K562 (cell line): ENCODE data around the gene AFF1. TPM values are rescaled to one million over a fixed set of nuclear protein-coding genes. Genes with fewer than 3 reads are reported as not detected.

Experiments
- ATAC-seq: fragments of 200-7000 bp; cut with Tn5 transposase; 3 replicates; pipeline ENCODE4 v1.9.1; 2020; ENCODE audit warnings: moderate library complexity
- BruUV-seq: library from RNA; stranded (reverse); fragments of 400-500 nt; replicated peaks from 2 replicates; lab custom pipeline; 2021; lab: Mats Ljungman, UMichigan
- CTCF ChIA-PET: fragments of 300-600 bp; formaldehyde crosslinking; extraction: SDS; loops from one replicate; lab custom pipeline; 2021; ENCODE audit warnings: low intra/inter-chr PET ratio; lab: Yijun Ruan, JAX
- POLR2A ChIA-PET: fragments of 300-600, 350-650 bp; sonication (Branson Sonifier 250); formaldehyde crosslinking; extraction: SDS; loops from one replicate; lab custom pipeline; 2021; ENCODE audit warnings: antibody characterized with exemption, inconsistent platforms; lab: Yijun Ruan, JAX
- DNase-seq, 4 experiments: peaks; one replicate each; pipeline versions ENCODE4 v3.0.0 to v3.0.0-alpha.2; 2011 to 2018; ENCODE audit warnings: low spot score in 3 of 4, mixed read lengths in 3 of 4; ENCODE audit errors: extremely low read depth in 1 of 4
- FAIRE-seq: peaks from 2 replicates; lab custom pipeline; 2011; peaks lifted over from hg19 to GRCh38; lab: Jason Lieb, UNC
- H2AFZ ChIP-seq: 2 replicates; pipeline ENCODE4 v1.6.0; 2011; ENCODE audit warnings: low read depth, low read length, control low read depth, inconsistent platforms
- H3K27ac ChIP-seq: fragments of 200-600 bp; 3 replicates; pipeline ENCODE4 v1.8.0; 2011; ENCODE audit warnings: low read depth, mild to moderate bottlenecking, control low read depth, inconsistent platforms, low read length, moderate library complexity, mixed read lengths; ENCODE audit errors: extremely low read depth
- H3K27me3 ChIP-seq, 2 experiments: fragments of 300-600 bp in 1 of 2; 2 replicates in 1 of 2; 3 replicates in 1 of 2; pipeline versions ENCODE4 v1.6.0 to v1.8.0; 2011; ENCODE audit warnings: inconsistent platforms in 2 of 2, low read length in 2 of 2, mild to moderate bottlenecking in 1 of 2, mixed read lengths in 1 of 2, moderate library complexity in 1 of 2; ENCODE audit not compliant: control insufficient read depth in 2 of 2, insufficient read depth in 2 of 2
- H3K36me3 ChIP-seq: fragments of 300-600 bp; 3 replicates; pipeline ENCODE4 v1.8.0; 2011; ENCODE audit warnings: mild to moderate bottlenecking, low read length, inconsistent platforms; ENCODE audit not compliant: control insufficient read depth, insufficient read depth
- H3K4me1 ChIP-seq, 2 experiments: fragments of 200-600 bp in 1 of 2; replicated peaks in 1 of 2; 2 replicates in 1 of 2; 3 replicates in 1 of 2; pipeline versions ENCODE4 v1.5.1 to v1.8.0; 2011; ENCODE audit warnings: inconsistent platforms in 2 of 2, low read length in 2 of 2, mild to moderate bottlenecking in 1 of 2, mixed read lengths in 1 of 2, moderate library complexity in 1 of 2; ENCODE audit not compliant: control insufficient read depth in 2 of 2, insufficient read depth in 2 of 2
- H3K4me2 ChIP-seq: 2 replicates; pipeline ENCODE4 v1.6.1; 2011; ENCODE audit warnings: low read length, control low read depth, inconsistent platforms, mixed read lengths; ENCODE audit not compliant: insufficient read depth
- H3K4me3 ChIP-seq: fragments of 200-600 bp; sonication (generic), shearing (Covaris generic); 2 replicates; pipeline ENCODE4 v1.5.1; 2016; ENCODE audit warnings: control low read depth, inconsistent platforms
- H3K79me2 ChIP-seq: fragments of 200-600 bp; 3 replicates; pipeline ENCODE4 v1.8.0; 2011; ENCODE audit warnings: low read length, inconsistent platforms; ENCODE audit not compliant: control insufficient read depth, insufficient read depth
- H3K9ac ChIP-seq, 2 experiments: 2 replicates each; pipeline versions ENCODE4 v1.6.0 to v1.6.1; 2011; ENCODE audit warnings: low read depth in 2 of 2, low read length in 2 of 2, control low read depth in 1 of 2, inconsistent platforms in 1 of 2, mild to moderate bottlenecking in 1 of 2, mixed read lengths in 1 of 2; ENCODE audit not compliant: insufficient read depth in 1 of 2
- H3K9me1 ChIP-seq: one replicate; pipeline ENCODE4 v1.6.0; 2011; ENCODE audit warnings: inconsistent platforms, mild to moderate bottlenecking, low read length, moderate library complexity; ENCODE audit not compliant: control insufficient read depth, insufficient read depth
- H3K9me3 ChIP-seq: replicated peaks from 2 replicates; pipeline ENCODE4 v1.5.1; 2011; ENCODE audit warnings: low read depth, low read length, inconsistent platforms; ENCODE audit not compliant: control insufficient read depth, insufficient read depth
- H4K20me1 ChIP-seq: replicated peaks from 2 replicates; pipeline ENCODE4 v1.6.1; 2011; ENCODE audit warnings: low read length, inconsistent platforms, mixed read lengths; ENCODE audit not compliant: control insufficient read depth, insufficient read depth
- CHCHD3 ChIP-seq: fragments of 250-450 bp; sonication (Bioruptor Pico); IDR thresholded peaks from 2 replicates; pipeline ENCODE4 v2.1.2; 2022; ENCODE audit warnings: mild to moderate bottlenecking
- ERF ChIP-seq: fragments of 450-650 bp; formaldehyde crosslinking; IDR thresholded peaks from 2 replicates; pipeline ENCODE4 v1.4.0; 2020; ENCODE audit warnings: mild to moderate bottlenecking, mixed read lengths
- GTF2F1 ChIP-seq: IDR thresholded peaks from 2 replicates; pipeline ENCODE4 v1.6.1; 2011; ENCODE audit warnings: low read depth, low read length, improper control_type of control experiment
- HNRNPUL1 ChIP-seq: fragments of 200-400 bp; formaldehyde crosslinking; IDR thresholded peaks from 2 replicates; pipeline ENCODE4 v1.6.1; 2017; ENCODE audit warnings: low read length
- KDM1A ChIP-seq, 2 experiments: fragments of 450-650 bp; IDR thresholded peaks; 2 replicates each; pipeline ENCODE4 v1.6.1; 2016; ENCODE audit warnings: mild to moderate bottlenecking in 2 of 2
- PCBP1 ChIP-seq: fragments of 200-400 bp; formaldehyde crosslinking; IDR thresholded peaks from 2 replicates; pipeline ENCODE4 v1.6.1; 2018; ENCODE audit warnings: mild to moderate bottlenecking, low read depth, low read length; ENCODE audit not compliant: poor library complexity, severe bottlenecking
- POLR2B ChIP-seq: fragments of 450-650 bp; IDR thresholded peaks from 2 replicates; pipeline ENCODE4 v1.6.1; 2018; ENCODE audit warnings: low read depth; ENCODE audit not compliant: partially characterized antibody
- TSC22D4 ChIP-seq: fragments of 450-650 bp; IDR thresholded peaks from 2 replicates; pipeline ENCODE4 v1.6.1; 2016; ENCODE audit warnings: missing genetic modification characterization, missing biosample characterization, control low read depth
- ZBTB7A ChIP-seq: IDR thresholded peaks from 2 replicates; pipeline ENCODE4 v1.6.1; 2011; ENCODE audit warnings: low read depth, mild to moderate bottlenecking, low read length, moderate library complexity, borderline replicate concordance; ENCODE audit not compliant: control insufficient read depth
- ZNF134 ChIP-seq: fragments of 250-450 bp; sonication (Bioruptor Pico); conservative IDR thresholded peaks from 2 replicates; pipeline ENCODE4 v1.4.0; 2020
- ZNF282 ChIP-seq: sonication (generic); formaldehyde crosslinking; IDR thresholded peaks from 2 replicates; pipeline ENCODE4 v1.8.1; 2023; ENCODE audit warnings: missing genetic modification reagents
- WGBS: fragments of 100-300 bp; shearing (Covaris generic); methylation state at CpG from one replicate; pipeline ENCODE4 v1.1.6; 2016; ENCODE audit warnings: low coverage, mixed read lengths; ENCODE audit not compliant: insufficient coverage; ENCODE audit errors: missing lambda C conversion rate; 5-methylcytosine and 5-hydroxymethylcytosine counted together
- in situ Hi-C: fragments of 300-500 bp; cut with MboI; formaldehyde crosslinking; loops from 4 replicates; pipeline ENCODE4 v1.15.0; 2018; ENCODE audit warnings: inconsistent platforms, mixed read lengths
- intact Hi-C: fragments of 100-400 bp; cut with micrococcal nuclease; formaldehyde crosslinking; loops from 2 replicates; pipeline ENCODE4 v1.14.2; 2022
- polyA plus RNA-seq, 8 experiments: library from polyadenylated mRNA; depleted of rRNA in 4 of 8; stranded (reverse) in 5 of 8; unstranded in 3 of 8; fragments of >200 nt; fragmentation: Nextera tagmentation in 2 of 8; fragmentation: Illumina TruSeq in 1 of 8; extraction: Ambion mirVana in 2 of 8; extraction: Trizol in 1 of 8; gene quantifications; 2 replicates each; pipeline versions ENCODE4 v1.2.1 to v1.2.3, GENCODE V29; 2011 to 2014; ENCODE audit warnings: inconsistent platforms in 1 of 8, missing spikeins in 1 of 8
- total RNA-seq, 7 experiments: library from RNA; depleted of rRNA in 6 of 7; stranded (reverse); fragments of >200 nt in 6 of 7; fragmentation: Illumina TruSeq in 2 of 7; extraction: Trizol in 2 of 7; gene quantifications; 2 replicates each; pipeline versions ENCODE4 v1.2.1 to v1.2.3, GENCODE V29; 2011 to 2021; ENCODE audit warnings: low replicate concordance in 1 of 7
- TF ChIP-seq, protein P1 (sequence below): sonication (generic); formaldehyde crosslinking; IDR thresholded peaks from 2 replicates; pipeline ENCODE4 v1.8.0; 2022; ENCODE audit warnings: missing genetic modification reagents, mild to moderate bottlenecking, borderline replicate concordance
- TF ChIP-seq, protein P2 (sequence below): sonication (generic); formaldehyde crosslinking; IDR thresholded peaks from 2 replicates; pipeline ENCODE4 v1.5.0; 2020; ENCODE audit warnings: missing genetic modification reagents

AFF1 gene
- total and polyA plus RNA-seq, 9 of the 15 experiments (the other 6 are each of a cell fraction or from before 2014, with no cell fraction given): 4.1 to 47.5 (median 17.2) TPM

DNA sequence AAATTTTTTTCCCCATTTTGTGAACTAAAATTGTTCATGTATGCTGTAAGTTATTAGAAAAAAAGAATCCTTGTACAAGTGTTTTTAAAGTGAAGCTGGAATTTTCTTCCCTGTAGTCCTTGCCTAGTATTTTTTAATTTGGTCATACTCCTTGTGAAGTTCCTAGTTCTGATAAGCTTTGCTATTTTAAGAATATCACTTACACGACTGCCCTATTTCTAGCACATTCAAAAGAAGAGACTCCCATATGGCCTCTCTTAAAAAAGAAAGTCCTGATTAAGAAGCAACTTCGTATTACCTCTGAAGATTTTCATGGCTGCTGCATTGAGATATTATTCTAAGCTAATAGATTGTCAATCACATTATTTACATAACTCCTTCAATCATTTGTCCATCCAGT, 198.4 kb downstream of the AFF1 start:
- intact Hi-C loops (no loop called here), in situ Hi-C loops (no loop called here)
- BruUV-seq: no TSS peak
- ATAC-seq (no peak), DNase-seq (no peak), FAIRE-seq (no peak)
- Histone ChIP-seq H3K27me3 (no peaks in the 10 kb centered on the region), H2AFZ (no peak overlapping the region), H4K20me1 (no peaks in the 10 kb centered on the region; the same call in 1 of the 2 replicates), H3K79me2 (no peaks in the 10 kb centered on the region), H3K4me1 (peaks cover 0 to 3% of the 10 kb centered on the region in 2 experiments; a peak in 1 of 5 replicates), H3K9me1 (no peaks in the 10 kb centered on the region), H3K27ac (no peak overlapping the region), H3K9me3 (no peaks in the 10 kb centered on the region)
- CTCF ChIA-PET: no interaction called here
- 80% methylated on average over 2 of the region's 2 CpGs for WGBS
- POLR2A ChIA-PET: interaction anchor here (1.1 kb wide), 1 partner anchor 8 kb away, joined by 5 read pairs; no protein-coding TSS in a partner anchor
- TF ChIP-seq ZNF134 (CRISPR knock-in tag) (no peak), CHCHD3 (no peak), HNRNPUL1 (no peak), POLR2B (no peak), ERF (CRISPR knock-in tag) (no peak)
- TF ChIP-seq, all 486 proteins: peak for 0
- peaks cover 93% of the 10 kb centered on the region for H3K36me3 ChIP-seq
- no peak overlapping the region for H3K4me2 ChIP-seq
- H3K4me3 ChIP-seq: no peak overlapping the region
- no peak overlapping the region for H3K9ac ChIP-seq

GRCh38 chr4:87134122-87134521, 199.3 kb downstream of the AFF1 start:
- Histone ChIP-seq H3K4me2 (no peak overlapping the region), H3K27me3 (no peaks in the 10 kb centered on the region), H3K9me3 (no peaks in the 10 kb centered on the region), H3K27ac (no peak overlapping the region), H2AFZ (no peak overlapping the region), H3K4me3 (no peak overlapping the region), H3K9ac (no peak overlapping the region), H3K9me1 (no peaks in the 10 kb centered on the region), H3K4me1 (peaks cover 0 to 3% of the 10 kb centered on the region in 2 experiments; a peak in 1 of 5 replicates), H3K36me3 (peaks cover 88% of the 10 kb centered on the region), H3K79me2 (no peaks in the 10 kb centered on the region), H4K20me1 (no peaks in the 10 kb centered on the region; the same call in 1 of the 2 replicates)
- in situ Hi-C loops (no loop called here), intact Hi-C loops (no loop called here)
- ATAC-seq: no peak
- no peak for DNase-seq
- POLR2A ChIA-PET: no interaction called here
- BruUV-seq: no TSS peak
- WGBS: 72% methylated on average over 3 of the region's 3 CpGs
- CTCF ChIA-PET: no interaction called here
- no peak for FAIRE-seq
- TF ChIP-seq, protein P1, sequence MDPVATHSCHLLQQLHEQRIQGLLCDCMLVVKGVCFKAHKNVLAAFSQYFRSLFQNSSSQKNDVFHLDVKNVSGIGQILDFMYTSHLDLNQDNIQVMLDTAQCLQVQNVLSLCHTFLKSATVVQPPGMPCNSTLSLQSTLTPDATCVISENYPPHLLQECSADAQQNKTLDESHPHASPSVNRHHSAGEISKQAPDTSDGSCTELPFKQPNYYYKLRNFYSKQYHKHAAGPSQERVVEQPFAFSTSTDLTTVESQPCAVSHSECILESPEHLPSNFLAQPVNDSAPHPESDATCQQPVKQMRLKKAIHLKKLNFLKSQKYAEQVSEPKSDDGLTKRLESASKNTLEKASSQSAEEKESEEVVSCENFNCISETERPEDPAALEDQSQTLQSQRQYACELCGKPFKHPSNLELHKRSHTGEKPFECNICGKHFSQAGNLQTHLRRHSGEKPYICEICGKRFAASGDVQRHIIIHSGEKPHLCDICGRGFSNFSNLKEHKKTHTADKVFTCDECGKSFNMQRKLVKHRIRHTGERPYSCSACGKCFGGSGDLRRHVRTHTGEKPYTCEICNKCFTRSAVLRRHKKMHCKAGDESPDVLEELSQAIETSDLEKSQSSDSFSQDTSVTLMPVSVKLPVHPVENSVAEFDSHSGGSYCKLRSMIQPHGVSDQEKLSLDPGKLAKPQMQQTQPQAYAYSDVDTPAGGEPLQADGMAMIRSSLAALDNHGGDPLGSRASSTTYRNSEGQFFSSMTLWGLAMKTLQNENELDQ (CRISPR knock-in tag): no peak
- no peak for TF ChIP-seq PCBP1
- no peak for TF ChIP-seq GTF2F1
- no peak for TF ChIP-seq ZNF282 (CRISPR knock-in tag)
- no peak for TF ChIP-seq ZBTB7A
- TF ChIP-seq TSC22D4: no peak
- TF ChIP-seq KDM1A (IDR thresholded peaks at IDR 0.05): no peak
- TF ChIP-seq, protein P2, sequence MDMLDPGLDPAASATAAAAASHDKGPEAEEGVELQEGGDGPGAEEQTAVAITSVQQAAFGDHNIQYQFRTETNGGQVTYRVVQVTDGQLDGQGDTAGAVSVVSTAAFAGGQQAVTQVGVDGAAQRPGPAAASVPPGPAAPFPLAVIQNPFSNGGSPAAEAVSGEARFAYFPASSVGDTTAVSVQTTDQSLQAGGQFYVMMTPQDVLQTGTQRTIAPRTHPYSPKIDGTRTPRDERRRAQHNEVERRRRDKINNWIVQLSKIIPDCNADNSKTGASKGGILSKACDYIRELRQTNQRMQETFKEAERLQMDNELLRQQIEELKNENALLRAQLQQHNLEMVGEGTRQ (CRISPR knock-in tag): no peak
